Colon (tissue), 2 donors: ENCODE data around the gene FAM83C.

Experiments
- FAIRE-seq: peaks from 2 replicates; lab custom pipeline; 2012; peaks lifted over from hg19 to GRCh38; lab: Jason Lieb, UNC
- donor health status: control.
- donor health status: control.

FAM83C gene

GRCh38 chr20:35291654-35292503 lies at the start of gene FAM83C:
Gene FAM83C, minus strand, starts transcription at chr20:35292425. Its CDS starts 121 bp downstream, at chr20:35292304.
- no peak for FAIRE-seq

- FAIRE-seq = no peak
Observed at GRCh38 chr20:35341366-35342028, 49.3 kb upstream of the FAM83C start.

DNA sequence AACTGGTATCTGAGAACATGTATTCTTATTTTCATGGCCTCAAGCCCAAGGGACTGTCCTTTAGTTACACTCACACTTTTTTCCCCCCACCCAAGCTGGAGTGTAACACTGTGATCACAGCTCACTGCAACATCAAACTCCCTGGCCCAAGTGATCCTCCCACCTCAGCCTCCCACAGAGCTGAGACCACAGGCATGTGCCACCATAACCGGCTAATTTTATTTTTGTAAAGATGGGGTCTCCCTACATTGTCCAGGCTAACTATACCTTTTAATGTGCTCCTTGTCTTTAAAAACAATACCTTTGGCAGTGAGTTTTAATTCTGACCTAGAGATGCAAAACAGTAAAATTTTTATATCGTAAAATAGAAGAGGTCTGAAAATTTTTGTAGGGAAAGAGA lies 48.2 kb upstream of the FAM83C start:
- no peak for FAIRE-seq

DNA sequence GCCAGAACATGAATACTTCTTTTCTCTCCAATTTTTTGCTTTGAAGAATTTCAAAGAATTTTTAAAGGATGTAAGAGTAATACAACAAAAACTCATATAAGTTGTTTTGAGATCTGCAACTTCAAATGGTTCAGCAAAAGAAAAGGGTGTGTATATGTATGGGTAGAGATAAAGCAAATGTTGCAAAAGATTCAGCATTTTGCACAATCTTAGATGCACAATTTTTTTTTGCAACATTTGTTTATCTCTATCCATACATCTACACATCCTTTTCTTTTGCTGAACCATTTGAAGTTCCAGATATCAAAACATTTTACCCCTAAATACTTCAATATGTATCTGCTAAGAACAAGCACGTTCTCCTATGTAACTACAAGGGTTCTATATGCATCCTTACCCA lies 47.4 kb upstream of the FAM83C start:
- FAIRE-seq = no peak

DNA sequence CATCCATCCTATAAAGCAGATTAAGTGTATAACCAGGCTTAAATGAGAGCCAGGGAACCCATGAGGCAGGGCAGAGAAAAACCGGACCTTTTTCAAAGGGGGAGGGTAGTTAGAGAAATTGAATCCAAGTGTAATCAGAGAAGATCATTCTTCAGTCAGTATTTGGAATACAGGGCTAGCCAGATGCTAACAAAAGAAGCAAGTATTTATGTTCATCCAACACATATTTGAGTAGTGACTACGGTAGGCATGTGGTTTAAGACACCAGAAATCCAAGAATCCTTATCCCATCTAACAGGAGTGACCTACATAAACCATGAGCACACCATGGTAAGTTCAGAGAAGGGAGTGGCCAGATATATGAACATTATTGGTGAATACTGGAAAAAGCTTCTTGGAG lies 46.8 kb upstream of the FAM83C start:
- no peak for FAIRE-seq

DNA sequence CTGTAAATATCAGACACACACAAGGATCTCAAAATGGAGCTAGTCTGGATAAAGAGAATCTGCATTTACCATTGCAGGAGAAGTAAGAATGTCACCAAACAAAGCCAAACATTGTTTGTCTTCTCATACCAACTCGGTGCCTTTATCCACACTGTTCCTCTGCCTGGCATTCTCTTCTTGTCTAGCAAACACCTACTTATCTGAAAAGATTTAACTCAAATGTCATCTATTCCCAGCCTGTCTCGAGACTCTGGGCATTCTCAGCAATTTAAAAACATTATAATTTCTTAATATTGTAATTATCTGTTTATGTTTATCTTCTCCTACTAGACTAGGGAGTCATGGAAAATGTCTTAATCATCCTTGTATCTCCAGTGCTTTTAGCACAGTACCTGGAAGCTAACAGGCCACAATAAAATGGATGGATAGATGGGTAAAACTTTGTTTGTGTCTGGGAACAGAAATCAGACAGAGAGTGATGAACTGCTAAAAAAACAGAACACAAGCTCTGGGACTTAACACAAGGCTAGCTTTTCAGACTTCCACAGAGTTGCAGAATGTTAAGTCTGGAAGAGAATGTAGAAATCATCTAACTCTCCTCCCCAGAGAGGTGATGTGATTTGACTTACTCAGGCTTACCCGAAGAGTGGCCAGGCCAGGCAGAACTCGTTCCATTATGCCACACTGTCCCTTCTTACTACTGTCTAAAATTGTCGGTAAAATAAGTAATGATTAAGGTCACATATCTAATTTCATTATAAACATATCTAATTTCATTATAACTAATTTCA lies 42.3 kb upstream of the FAM83C start:
- no peak for FAIRE-seq

DNA sequence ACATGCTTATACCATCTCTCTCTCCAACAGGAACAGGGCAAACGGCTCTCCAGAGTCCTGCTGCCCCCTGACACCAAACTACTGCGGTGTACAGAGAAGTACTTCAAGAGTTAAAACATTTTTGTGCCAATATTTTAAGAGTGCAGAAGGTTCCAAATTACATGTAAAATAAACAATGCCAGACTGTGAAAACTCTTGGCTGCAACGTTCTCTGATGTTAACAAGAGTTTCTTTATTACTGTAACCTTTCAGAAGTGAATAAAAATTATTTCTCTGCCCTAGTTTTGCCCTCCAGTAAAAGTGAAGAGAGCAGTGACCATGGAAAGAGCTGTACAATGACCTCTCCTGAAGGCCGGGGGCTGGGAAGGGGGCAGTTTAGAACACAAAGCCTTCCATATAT lies 41.4 kb upstream of the FAM83C start:
- FAIRE-seq = no peak

DNA sequence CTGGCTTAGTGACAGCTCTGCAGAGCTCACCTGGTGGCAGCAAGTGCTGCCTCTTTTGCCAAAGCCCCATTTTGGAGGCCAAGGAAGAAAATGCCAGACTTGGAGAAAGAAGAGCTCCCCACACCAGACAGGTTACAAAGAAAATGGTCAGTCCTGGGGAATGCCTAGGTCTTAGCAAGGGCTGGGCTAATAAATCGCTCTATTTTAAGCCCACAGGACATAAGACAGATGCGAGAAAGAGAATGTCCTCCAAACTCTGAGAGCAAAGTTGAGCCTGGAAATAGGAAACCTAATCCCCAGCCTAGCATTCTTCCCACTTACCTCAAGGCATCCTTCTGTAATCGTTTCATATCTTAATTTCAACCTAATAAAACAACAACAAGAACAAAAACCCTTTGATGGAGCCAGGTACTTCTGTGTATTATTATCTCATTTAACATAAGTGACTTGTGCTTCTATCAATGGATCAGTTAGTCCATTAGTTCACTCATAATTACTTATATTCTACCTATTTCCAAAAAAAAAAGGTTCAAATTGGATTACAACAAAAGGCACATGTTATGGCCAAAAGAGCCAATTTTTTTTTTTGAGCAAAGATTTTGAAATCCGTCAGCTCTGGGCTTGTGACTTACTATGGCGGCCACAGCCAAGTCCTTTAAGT lies 40.4 kb upstream of the FAM83C start:
- no peak for FAIRE-seq

DNA sequence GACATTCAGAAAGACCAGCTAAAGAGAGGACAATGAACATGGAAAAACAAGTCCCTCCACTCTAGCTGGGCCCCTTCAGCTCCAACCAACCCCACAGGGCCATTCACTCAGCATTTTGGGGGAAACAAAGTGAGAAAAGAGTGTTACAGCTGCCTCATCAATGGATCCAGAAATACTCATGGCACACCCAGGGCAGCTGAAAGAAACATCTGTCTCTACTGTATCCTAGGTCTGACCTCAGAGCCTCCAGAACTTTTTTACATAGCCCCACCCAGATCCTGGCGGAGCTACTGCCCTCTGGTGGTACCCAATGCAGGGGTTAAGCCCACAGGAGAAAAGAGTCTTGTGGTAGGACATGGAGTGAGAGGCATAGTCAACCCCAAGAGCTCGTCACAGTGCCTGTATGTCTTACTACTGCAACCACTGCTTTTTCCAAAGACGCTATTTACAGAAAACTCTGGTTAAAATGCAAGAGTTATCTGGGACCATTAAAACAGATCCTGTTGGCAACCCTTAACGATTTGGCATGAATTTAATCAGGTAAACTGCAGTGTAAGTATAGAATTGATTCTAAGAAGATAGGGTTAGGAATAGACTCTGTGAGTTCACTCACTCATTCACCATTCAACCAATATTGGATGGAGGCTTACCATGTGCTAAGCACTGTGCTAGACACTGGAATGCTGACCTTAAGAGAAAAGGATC lies 37.4 kb upstream of the FAM83C start:
- no peak for FAIRE-seq

- no peak for FAIRE-seq
Observed at GRCh38 chr20:35328689-35329088, 36.5 kb upstream of the FAM83C start.

- FAIRE-seq = no peak
Observed at GRCh38 chr20:35328095-35328685, 36.0 kb upstream of the FAM83C start.

GRCh38 chr20:35327074-35327976 lies 35.1 kb upstream of the FAM83C start:
- FAIRE-seq = no peak

DNA sequence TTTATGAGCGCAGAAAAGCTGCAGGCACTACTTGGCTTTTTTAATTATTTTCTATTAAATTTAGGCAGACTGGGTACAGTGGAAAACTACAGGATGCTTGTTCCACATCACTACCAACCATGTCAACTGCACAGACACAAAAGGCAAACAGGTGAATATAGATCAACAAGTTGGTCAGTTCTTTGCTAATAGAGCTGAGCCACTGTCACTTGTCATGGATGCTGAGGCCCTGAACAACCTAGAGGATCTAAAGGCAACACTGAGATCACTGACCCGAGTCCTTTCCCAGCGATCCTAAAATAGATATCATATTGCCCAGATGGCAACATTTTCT lies 34.5 kb upstream of the FAM83C start:
- no peak for FAIRE-seq

DNA sequence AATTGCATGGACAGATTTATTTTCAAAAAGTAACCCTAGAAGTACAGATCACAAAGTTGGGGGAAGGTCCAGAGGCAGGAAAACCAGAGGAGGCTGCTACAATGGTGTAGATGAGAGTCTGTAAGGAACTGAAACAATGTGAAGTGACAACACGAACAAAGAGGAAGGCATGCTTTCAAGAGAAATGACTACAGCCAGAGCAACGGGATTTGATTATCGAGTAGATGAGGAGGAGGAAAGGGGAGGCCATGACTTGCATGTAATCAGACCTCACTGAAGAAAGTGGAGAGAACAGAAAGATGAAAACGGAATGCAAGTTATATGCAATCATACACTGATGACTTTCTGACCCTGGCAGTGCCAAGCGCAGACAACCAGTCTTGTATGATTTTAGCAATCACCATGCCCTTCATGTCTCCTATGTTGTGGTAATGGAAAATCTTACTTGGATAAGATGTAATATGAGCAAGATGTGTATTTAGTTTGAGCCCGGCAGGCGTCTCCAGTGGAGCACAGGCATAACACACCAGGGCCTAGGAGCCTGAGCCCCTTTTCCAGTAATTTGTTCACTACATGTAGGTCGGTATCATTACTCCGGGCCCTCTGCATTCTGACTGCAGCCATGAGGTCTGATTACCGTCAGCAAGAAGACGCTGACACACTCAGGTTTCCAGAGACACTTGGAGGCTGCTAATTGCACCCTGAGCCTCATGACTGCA lies 34.0 kb upstream of the FAM83C start:
- no peak for FAIRE-seq

DNA sequence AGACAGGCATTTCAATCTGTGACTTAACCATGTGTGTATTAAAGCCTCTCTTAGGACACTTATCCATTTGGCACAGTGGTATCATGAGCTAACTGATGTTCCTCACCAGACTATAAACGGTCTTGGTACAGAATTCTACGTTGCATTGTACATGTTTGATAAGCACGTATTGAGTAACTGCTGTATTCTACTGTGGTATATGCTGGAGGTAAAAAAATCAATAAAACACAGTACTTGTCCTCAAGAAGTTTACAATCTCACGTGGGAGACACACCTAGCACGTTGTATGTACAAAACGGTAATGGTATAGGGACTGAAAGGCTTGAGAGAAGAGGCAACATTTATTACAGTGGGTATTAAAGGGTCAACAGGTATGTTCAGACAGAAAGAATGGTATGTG lies 33.2 kb upstream of the FAM83C start:
- no peak for FAIRE-seq

GRCh38 chr20:35320396-35321126 lies 28.3 kb upstream of the FAM83C start:
- FAIRE-seq = no peak

GRCh38 chr20:35319871-35320197 lies 27.6 kb upstream of the FAM83C start:
- FAIRE-seq = no peak

DNA sequence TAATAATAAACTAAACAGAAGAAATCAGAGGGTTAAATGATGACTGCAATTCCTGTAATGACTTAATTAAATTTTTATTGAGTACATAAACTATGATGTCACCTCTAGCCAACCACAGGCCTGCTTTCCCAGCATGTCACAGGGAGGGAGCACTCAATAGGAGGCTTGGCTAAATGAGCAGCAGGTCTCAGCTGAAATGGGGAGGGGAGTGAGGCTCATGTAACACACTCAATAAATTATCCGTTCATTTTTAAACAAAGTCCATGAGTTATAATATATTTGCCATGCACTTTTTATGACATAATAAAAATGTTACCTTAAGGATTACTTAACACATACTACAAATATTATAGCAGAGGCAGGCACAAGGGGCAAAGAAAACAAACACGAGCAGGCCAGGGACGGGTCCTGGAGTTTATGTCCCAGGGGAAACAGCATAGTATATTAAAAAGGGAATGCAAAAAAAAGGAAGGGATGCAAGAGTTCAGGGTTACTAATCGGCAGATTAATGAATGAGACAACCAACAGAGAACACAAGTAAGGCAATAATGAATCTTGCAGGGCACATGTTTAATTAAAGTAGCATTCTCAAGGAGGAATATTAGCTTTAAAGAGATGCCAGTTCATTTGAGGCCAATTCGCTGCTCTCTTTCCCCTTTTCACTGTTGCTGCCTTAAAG lies 27.1 kb upstream of the FAM83C start:
- FAIRE-seq = no peak
